Nephron (organoid): ENCODE data around the gene HFM1.
"Not testable (repeated sequence)": the region's sequence is repeated elsewhere in the genome, so short reads cannot be mapped to it uniquely, and the experiment has no call there.

Experiments used
- H3K27ac Mint-ChIP-seq, 3 experiments: 2 replicates each; pipeline ENCODE4 v1.8.0; 2020; ENCODE audit warnings: mixed read lengths in 3 of 3, mild to moderate bottlenecking in 2 of 3, moderate library complexity in 1 of 3
- H3K27me3 Mint-ChIP-seq: 2 replicates; pipeline ENCODE4 v1.8.0; 2021; ENCODE audit warnings: low read depth, mild to moderate bottlenecking, moderate library complexity, mixed read lengths
- H3K36me3 Mint-ChIP-seq: 2 replicates; pipeline ENCODE4 v1.8.0; 2020; ENCODE audit warnings: low read depth, mixed read lengths
- H3K4me1 Mint-ChIP-seq: 2 replicates; pipeline ENCODE4 v1.8.0; 2020; ENCODE audit warnings: mixed read lengths
- H3K4me3 Mint-ChIP-seq, 3 experiments: 2 replicates each; pipeline ENCODE4 v1.8.0; 2020; ENCODE audit warnings: mild to moderate bottlenecking in 3 of 3, mixed read lengths in 3 of 3, moderate library complexity in 2 of 3
- H3K9me3 Mint-ChIP-seq: 2 replicates; pipeline ENCODE4 v1.8.0; 2020; ENCODE audit warnings: mixed read lengths
- TF ChIP-seq, protein P1 (sequence below), 3 experiments: fragments of 200-600 bp; sonication (generic); IDR thresholded peaks; one replicate each; pipeline ENCODE4 v1.5.0; 2021; ENCODE audit warnings: antibody characterized with exemption in 3 of 3; ENCODE audit not compliant: unreplicated experiment in 3 of 3

HFM1 gene

DNA sequence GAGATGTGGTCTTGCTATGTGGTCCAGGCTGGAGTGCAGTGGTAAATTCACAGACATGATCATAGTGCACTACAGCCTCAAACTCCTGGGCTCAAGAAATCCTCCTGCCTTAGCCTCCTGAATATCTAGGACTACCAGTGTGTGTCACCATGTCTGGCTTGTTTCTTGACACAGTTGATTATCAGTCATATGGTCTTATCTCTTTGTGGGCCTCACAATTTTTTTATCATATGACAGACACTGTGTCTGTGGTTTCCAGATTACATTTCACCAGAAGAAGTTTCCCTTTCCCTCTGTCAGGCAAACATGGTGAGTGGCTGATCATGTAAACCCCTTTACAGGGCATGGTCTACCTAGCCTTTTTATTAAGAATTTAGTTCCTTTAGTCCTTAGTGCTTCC is 96.1 kb downstream of the HFM1 start:
- Mint-ChIP-seq H3K9me3 (peaks cover 36% of the 10 kb centered on the region), H3K27ac (no peak overlapping the region), H3K4me1 (no peaks in the 10 kb centered on the region), H3K4me3 (no peak overlapping the region), H3K27me3 (no peaks in the 10 kb centered on the region), H3K36me3 (peaks cover 52% of the 10 kb centered on the region)
- TF ChIP-seq, protein P1, sequence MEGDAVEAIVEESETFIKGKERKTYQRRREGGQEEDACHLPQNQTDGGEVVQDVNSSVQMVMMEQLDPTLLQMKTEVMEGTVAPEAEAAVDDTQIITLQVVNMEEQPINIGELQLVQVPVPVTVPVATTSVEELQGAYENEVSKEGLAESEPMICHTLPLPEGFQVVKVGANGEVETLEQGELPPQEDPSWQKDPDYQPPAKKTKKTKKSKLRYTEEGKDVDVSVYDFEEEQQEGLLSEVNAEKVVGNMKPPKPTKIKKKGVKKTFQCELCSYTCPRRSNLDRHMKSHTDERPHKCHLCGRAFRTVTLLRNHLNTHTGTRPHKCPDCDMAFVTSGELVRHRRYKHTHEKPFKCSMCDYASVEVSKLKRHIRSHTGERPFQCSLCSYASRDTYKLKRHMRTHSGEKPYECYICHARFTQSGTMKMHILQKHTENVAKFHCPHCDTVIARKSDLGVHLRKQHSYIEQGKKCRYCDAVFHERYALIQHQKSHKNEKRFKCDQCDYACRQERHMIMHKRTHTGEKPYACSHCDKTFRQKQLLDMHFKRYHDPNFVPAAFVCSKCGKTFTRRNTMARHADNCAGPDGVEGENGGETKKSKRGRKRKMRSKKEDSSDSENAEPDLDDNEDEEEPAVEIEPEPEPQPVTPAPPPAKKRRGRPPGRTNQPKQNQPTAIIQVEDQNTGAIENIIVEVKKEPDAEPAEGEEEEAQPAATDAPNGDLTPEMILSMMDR (IDR thresholded peaks at IDR 0.05; ENCODE audit: unreplicated experiment in 3 of 3), result no peak

DNA sequence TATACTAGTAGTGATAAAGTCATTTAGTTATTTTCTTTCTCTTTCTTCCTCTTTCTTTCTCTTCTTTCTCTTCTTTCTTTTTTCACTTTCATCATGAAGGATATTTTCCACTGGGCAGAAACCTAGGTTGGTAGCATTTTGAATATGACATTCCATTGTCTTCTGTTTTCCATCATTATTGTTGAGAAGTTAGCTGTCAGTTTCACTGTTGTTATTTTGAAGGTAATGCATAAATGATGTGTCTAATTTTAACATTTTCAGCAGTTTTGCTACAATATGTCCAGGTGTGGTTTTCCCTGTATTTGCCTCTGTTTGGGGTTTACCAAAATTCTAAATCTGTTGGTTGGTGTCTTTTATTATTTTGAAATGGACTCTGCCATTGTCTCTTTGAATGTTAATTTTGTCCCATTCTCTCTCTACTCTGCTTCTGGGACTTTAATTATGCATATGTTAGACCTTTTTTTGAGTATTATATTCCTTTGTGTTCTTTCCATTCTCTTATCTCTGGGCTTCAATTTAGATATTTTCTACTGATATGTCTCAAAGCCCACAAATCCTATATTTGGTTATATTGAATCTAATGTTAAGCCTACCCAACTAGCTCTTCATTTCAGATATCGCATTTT is 96.7 kb downstream of the HFM1 start:
- TF ChIP-seq, protein P1 (IDR thresholded peaks at IDR 0.05; ENCODE audit: unreplicated experiment in 3 of 3), result no peak
- Mint-ChIP-seq H3K9me3 (peaks cover 39% of the 10 kb centered on the region), H3K27me3 (no peaks in the 10 kb centered on the region), H3K4me3 (no peak overlapping the region), H3K36me3 (peaks cover 54% of the 10 kb centered on the region), H3K27ac (no peak overlapping the region), H3K4me1 (no peaks in the 10 kb centered on the region)

DNA sequence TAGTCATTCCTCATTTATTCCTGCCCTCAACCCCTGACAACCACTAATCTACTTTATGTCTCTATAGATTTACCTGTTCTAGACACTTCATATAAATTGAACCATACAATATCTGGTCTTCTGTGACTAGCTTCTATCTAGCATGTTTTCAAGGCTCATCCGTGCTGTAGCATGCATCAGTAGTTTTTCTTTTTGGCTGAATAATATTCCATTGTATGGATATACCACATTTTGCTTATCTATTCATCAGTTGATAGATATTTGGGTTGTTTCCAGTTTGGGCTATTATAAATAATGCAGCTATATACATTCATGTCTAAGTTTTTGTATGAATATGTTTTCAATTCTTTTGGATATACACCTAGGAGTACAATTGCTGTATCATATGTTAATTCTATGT is 101.5 kb downstream of the HFM1 start:
- Mint-ChIP-seq H3K27me3 (no peaks in the 10 kb centered on the region), H3K4me1 (no peaks in the 10 kb centered on the region), H3K4me3 (no peak overlapping the region), H3K9me3 (peaks cover 32% of the 10 kb centered on the region), H3K36me3 (peaks cover 28% of the 10 kb centered on the region), H3K27ac (no peak overlapping the region)
- TF ChIP-seq, protein P1 (IDR thresholded peaks at IDR 0.05; ENCODE audit: unreplicated experiment in 3 of 3), result no peak

DNA sequence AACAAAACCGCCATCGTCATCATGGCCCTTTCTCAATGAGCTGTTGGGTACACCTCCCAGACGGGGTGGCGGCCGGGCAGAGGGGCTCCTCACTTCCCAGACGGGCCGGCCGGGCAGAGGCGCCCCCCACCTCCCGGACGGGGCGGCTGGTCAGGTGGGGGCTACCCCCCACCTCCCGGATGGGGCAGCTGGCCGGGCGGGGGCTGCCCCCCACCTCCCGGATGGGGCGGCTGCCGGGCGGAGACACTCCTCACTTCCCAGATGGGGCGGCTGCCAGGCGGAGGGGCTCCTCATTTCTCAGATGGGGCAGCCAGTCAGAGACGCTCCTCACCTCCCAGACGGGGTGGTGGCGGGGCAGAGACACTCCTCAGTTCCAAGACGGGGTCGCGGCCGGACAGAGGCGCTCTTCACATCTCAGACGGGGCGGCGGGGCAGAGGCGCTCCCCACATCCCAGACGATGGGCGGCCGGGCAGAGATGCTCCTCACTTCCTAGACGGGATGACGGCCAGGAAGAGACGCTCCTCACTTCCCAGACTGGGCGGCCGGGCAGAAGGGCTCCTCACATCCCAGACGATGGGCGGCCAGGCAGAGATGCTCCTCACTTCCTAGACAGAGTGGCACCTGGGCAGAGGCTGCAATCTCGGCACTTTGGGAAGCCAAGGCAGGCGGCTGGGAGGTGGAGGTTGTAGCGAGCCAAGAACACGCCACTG is 115.6 kb downstream of the HFM1 start:
- H3K9me3 Mint-ChIP-seq, result peaks cover 13% of the 10 kb centered on the region
- peaks cover 32% of the 10 kb centered on the region for H3K36me3 Mint-ChIP-seq
- H3K27ac Mint-ChIP-seq, H3K27me3 Mint-ChIP-seq, H3K4me1 Mint-ChIP-seq, H3K4me3 Mint-ChIP-seq: not testable (repeated sequence)

DNA sequence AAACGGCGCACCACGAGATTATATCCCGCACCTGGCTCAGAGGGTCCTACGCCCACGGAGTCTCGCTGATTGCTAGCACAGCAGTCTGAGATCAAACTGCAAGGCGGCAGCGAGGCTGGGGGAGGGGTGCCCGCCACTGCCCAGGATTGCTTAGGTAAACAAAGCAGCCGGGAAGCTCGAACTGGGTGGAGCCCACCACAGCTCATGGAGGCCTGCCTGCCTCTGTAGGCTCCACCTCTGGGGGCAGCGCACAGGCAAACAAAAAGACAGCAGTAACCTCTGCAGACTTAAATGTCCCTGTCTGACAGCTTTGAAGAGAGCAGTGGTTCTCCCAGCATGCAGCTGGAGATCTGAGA is 117.7 kb downstream of the HFM1 start:
- not testable (repeated sequence) for H3K27me3 Mint-ChIP-seq, H3K4me3 Mint-ChIP-seq, H3K27ac Mint-ChIP-seq, H3K4me1 Mint-ChIP-seq
- H3K36me3 Mint-ChIP-seq, result peaks cover 32% of the 10 kb centered on the region
- peaks cover 13% of the 10 kb centered on the region for H3K9me3 Mint-ChIP-seq

DNA sequence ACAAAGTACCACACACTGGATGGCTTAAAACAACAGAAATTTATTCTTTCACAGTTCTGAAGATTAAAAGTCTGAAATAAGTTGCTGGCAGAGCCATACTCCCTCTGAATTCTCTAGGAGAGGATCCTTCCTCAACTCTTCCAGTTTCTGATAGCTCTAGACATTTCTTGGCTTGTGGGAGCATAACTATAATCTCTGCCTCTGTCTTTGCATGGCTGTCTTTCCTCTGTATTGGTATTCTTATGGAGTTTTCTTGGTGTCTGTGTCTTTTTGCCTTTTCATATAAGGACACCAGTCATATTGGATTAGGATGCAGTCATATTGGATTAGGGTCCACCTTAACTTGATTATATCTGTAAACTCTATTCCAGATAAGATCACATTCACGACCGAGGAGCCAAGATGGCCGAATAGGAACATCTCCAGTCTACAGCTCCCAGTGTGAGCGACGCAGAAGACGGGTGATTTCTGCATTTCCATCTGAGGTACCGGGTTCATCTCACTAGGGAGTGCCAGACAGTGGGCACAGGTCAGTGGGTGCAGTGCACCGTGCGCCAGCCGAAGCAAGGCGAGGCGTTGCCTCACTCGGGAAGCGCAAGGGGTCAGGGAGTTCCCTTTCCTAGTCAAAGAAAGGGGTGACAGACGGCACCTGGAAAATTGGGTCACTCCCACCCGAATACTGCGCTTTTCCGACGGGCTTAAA is 118.2 kb downstream of the HFM1 start:
- not testable (repeated sequence) for H3K27me3 Mint-ChIP-seq, H3K4me1 Mint-ChIP-seq, H3K4me3 Mint-ChIP-seq, H3K27ac Mint-ChIP-seq
- H3K36me3 Mint-ChIP-seq, result peaks cover 32% of the 10 kb centered on the region
- peaks cover 13% of the 10 kb centered on the region for H3K9me3 Mint-ChIP-seq

DNA sequence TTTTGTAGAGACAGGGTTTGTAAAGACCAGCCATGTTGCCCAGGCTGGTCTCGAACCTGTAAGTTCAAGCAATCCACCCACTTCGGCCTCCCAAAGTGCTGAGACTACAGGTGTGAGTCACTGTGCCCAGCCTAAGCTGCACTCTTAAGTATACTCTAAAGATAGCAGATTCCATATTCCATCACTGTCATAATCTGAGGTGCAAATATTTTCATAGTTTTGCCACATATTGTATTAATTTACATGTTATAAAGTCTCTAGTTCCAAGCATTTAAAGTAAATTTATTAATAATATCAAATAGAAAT is 121.3 kb downstream of the HFM1 start:
- H3K36me3 Mint-ChIP-seq, result peaks cover 18% of the 10 kb centered on the region
- H3K9me3 Mint-ChIP-seq, result peaks cover 4% of the 10 kb centered on the region
- H3K27ac Mint-ChIP-seq, result no peak overlapping the region
- no peaks in the 10 kb centered on the region for H3K4me1 Mint-ChIP-seq
- H3K27me3 Mint-ChIP-seq, result no peaks in the 10 kb centered on the region
- TF ChIP-seq, protein P1 (IDR thresholded peaks at IDR 0.05; ENCODE audit: unreplicated experiment in 3 of 3), result no peak
- no peak overlapping the region for H3K4me3 Mint-ChIP-seq
